ENCODE results near the gene SPOUT1. TPM values are rescaled to one million over a fixed set of nuclear protein-coding genes. Genes with fewer than 3 reads are reported as not detected.
A peak's percentile ranks its signal among the peaks of the same experiment; 100 is the strongest.

SPOUT1 gene
- total RNA-seq, 1 donor from 2014 or later = 62.1 TPM

DNA sequence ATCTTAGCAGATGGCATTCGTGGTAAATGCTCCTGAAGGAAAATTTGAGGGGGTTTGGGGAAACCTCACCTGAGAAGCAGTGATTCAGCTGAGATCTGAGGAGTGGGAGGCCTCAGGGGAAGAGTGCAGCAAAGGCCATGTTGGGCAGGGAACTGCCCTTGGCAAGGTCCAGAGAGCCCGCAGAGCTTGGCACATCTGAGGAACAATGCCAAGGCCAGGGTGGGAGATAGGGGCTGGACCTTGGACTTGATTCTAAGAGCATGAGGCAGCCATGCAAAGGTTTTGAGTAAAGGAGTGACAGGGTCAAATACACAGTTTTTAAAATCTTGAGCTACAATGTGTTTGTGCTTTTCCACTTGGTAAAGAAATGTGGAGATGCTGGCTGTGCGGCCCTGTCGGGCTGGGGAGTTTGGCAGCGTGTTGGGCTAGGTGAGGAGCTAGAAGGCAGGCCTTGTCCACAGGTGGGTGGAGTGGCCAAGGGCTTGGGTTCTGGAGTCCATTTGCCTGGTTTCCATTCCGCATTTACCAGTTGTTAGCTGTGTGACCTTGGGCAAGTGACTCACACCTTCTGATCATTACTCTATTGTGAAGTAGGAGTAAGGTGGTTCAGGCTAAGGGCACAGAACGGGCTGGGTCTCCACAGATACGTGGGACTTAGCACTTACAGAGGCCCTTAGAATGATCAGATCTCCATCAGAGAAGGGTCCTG lies 36.5 kb downstream of the SPOUT1 start:
- Mint-ChIP-seq H3K36me3 (ENCODE audit: low read depth, unreplicated experiment) (peaks cover 19% of the 10 kb centered on the region), H3K27ac (ENCODE audit: unreplicated experiment) (no peak overlapping the region), H3K4me3 (ENCODE audit: unreplicated experiment) (no peak overlapping the region), H3K27me3 (ENCODE audit: unreplicated experiment) (peaks cover 7% of the 10 kb centered on the region), H3K4me1 (ENCODE audit: unreplicated experiment) (peaks cover 8% of the 10 kb centered on the region), H3K9me3 (ENCODE audit: unreplicated experiment) (no peaks in the 10 kb centered on the region)
- TF ChIP-seq, protein P1, sequence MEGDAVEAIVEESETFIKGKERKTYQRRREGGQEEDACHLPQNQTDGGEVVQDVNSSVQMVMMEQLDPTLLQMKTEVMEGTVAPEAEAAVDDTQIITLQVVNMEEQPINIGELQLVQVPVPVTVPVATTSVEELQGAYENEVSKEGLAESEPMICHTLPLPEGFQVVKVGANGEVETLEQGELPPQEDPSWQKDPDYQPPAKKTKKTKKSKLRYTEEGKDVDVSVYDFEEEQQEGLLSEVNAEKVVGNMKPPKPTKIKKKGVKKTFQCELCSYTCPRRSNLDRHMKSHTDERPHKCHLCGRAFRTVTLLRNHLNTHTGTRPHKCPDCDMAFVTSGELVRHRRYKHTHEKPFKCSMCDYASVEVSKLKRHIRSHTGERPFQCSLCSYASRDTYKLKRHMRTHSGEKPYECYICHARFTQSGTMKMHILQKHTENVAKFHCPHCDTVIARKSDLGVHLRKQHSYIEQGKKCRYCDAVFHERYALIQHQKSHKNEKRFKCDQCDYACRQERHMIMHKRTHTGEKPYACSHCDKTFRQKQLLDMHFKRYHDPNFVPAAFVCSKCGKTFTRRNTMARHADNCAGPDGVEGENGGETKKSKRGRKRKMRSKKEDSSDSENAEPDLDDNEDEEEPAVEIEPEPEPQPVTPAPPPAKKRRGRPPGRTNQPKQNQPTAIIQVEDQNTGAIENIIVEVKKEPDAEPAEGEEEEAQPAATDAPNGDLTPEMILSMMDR (IDR thresholded peaks at IDR 0.05; ENCODE audit: unreplicated experiment) = no peak
- no peak for DNase-seq (ENCODE audit: low spot score)

DNA sequence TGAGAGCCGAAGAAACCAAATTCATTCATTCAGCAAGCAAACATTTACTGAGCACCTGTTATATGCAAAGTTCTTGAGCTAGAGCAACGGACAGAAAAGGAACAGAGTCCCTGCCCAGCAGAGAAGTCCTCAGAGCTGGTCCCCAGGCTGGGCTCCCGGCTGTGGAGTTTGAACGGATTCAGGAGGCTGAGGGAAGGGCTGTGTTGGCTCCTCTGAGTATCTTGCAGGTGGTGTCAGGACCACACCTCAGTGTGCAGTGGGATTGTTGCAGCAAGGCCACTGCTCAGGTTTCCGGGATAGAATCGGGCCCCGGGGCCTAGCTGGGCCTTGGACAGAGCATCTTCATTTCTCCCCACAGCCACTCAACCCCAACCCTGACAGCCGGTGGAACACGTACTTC lies 37.5 kb downstream of the SPOUT1 start:
- Mint-ChIP-seq H3K4me1 (ENCODE audit: unreplicated experiment) (peaks cover 13% of the 10 kb centered on the region), H3K4me3 (ENCODE audit: unreplicated experiment) (no peak overlapping the region), H3K9me3 (ENCODE audit: unreplicated experiment) (no peaks in the 10 kb centered on the region), H3K27ac (ENCODE audit: unreplicated experiment) (no peak overlapping the region), H3K27me3 (ENCODE audit: unreplicated experiment) (peaks cover 7% of the 10 kb centered on the region), H3K36me3 (ENCODE audit: low read depth, unreplicated experiment) (peaks cover 17% of the 10 kb centered on the region)
- TF ChIP-seq, protein P1 (IDR thresholded peaks at IDR 0.05; ENCODE audit: unreplicated experiment) = no peak
- no peak for DNase-seq (ENCODE audit: low spot score)

DNA sequence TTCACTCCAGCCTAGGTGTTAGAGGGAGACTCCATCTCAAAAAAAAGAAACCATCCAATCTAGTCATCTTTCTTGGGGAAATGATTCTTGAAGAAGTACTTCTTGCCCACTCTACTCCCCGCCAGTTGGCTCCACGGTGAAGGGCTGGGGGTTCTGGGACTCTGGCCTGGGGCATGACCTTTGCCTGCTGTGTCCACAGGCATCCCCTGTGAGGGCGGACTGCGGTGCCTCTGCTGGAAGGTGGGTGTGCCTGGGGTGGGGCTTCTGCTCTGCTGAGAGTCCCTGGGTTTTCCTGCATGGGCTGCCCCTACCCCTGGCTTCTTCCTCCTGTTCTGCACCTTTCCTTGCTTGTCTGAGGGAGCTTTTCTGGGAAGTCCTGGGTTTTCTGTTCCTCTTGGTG lies 39.1 kb downstream of the SPOUT1 start:
- Mint-ChIP-seq H3K4me3 (ENCODE audit: unreplicated experiment) (no peak overlapping the region), H3K27me3 (ENCODE audit: unreplicated experiment) (peaks cover 9% of the 10 kb centered on the region), H3K36me3 (ENCODE audit: low read depth, unreplicated experiment) (peaks cover 17% of the 10 kb centered on the region), H3K27ac (ENCODE audit: unreplicated experiment) (no peak overlapping the region), H3K9me3 (ENCODE audit: unreplicated experiment) (no peaks in the 10 kb centered on the region), H3K4me1 (ENCODE audit: unreplicated experiment) (peaks cover 16% of the 10 kb centered on the region)
- TF ChIP-seq, protein P1 (IDR thresholded peaks at IDR 0.05; ENCODE audit: unreplicated experiment) = no peak
- DNase-seq (ENCODE audit: low spot score) = no peak

DNA sequence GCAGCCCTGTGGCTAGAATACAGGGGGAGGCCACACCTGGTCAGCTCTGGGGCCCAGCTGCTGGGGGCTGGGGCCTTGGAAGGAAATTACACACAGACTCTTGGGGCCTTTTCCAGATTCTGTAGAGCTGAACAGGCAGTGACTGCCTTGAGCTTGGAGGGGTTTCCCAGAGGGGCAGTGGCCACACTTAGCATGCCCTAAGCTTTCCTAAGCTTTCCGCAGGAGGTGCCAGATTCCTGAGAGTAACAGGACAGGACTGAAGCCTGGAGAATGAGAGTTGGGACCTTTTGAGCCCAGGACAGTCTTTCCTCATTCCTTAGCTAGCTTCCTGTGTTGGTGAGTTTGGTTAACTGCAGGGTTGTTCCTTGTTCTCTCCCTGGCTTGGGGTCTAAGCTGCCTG lies 41.1 kb downstream of the SPOUT1 start:
- peak overlapping the region; percentile 96 for H3K4me3 Mint-ChIP-seq (ENCODE audit: unreplicated experiment)
- peaks cover 14% of the 10 kb centered on the region for H3K36me3 Mint-ChIP-seq (ENCODE audit: low read depth, unreplicated experiment)
- H3K9me3 Mint-ChIP-seq (ENCODE audit: unreplicated experiment) = no peaks in the 10 kb centered on the region
- peaks cover 9% of the 10 kb centered on the region for H3K27me3 Mint-ChIP-seq (ENCODE audit: unreplicated experiment)
- TF ChIP-seq, protein P1 (IDR thresholded peaks at IDR 0.05; ENCODE audit: unreplicated experiment) = no peak
- DNase-seq (ENCODE audit: low spot score) = peak; percentile 13
- peak overlapping the region; percentile 98 for H3K27ac Mint-ChIP-seq (ENCODE audit: unreplicated experiment)
- peaks cover 16% of the 10 kb centered on the region for H3K4me1 Mint-ChIP-seq (ENCODE audit: unreplicated experiment)

DNA sequence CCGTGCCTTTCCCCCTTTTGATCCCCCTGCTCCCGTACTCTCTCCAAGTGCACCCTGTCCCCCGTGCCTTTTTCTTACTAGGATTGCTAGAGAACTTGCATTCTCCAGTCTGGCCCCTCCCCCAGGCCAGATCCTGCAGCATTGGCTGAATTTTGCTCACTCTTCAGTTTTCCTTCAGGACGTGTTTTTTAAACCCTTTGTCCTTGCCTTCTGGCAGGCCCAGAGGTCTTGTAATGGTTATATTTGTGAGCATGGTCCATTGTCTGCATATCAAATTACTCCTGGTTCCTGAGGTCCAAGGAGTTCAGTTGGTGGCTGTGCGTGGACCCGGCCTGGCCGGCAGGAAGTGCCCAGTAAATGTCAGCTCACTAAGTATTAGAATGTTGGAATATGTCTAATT lies 41.9 kb downstream of the SPOUT1 start:
- no peak for DNase-seq (ENCODE audit: low spot score)
- H3K9me3 Mint-ChIP-seq (ENCODE audit: unreplicated experiment) = no peaks in the 10 kb centered on the region
- peak overlapping the region; percentile 96 for H3K4me3 Mint-ChIP-seq (ENCODE audit: unreplicated experiment)
- H3K27me3 Mint-ChIP-seq (ENCODE audit: unreplicated experiment) = peaks cover 9% of the 10 kb centered on the region
- peak overlapping the region; percentile 98 for H3K27ac Mint-ChIP-seq (ENCODE audit: unreplicated experiment)
- TF ChIP-seq, protein P1 (IDR thresholded peaks at IDR 0.05; ENCODE audit: unreplicated experiment) = no peak
- peaks cover 7% of the 10 kb centered on the region for H3K36me3 Mint-ChIP-seq (ENCODE audit: low read depth, unreplicated experiment)
- H3K4me1 Mint-ChIP-seq (ENCODE audit: unreplicated experiment) = peaks cover 16% of the 10 kb centered on the region

Data from endothelial cell (in vitro differentiated cells).